Peyer's patch (tissue), 4 donors: Measurements from ENCODE around the gene PDE5A.

Source experiments
- POLR2A ChIP-seq, 2 donors: fragments of 450-650 bp; IDR thresholded peaks; one replicate each; pipeline ENCODE4 v1.5.1; 2017; ENCODE audit warnings: antibody characterized with exemption in 2 of 2, mild to moderate bottlenecking in 2 of 2, moderate library complexity in 2 of 2
- TF ChIP-seq, protein P1 (sequence below), 6 experiments: fragments of 450-650 bp in 4 of 6; fragments of 200-600 bp in 2 of 6; sonication (generic) in 1 of 6; IDR thresholded peaks; one replicate each; pipeline ENCODE4 v1.5.1; 2017 to 2019; ENCODE audit warnings: antibody characterized with exemption in 6 of 6, mild to moderate bottlenecking in 3 of 6, moderate library complexity in 1 of 6

DNA sequence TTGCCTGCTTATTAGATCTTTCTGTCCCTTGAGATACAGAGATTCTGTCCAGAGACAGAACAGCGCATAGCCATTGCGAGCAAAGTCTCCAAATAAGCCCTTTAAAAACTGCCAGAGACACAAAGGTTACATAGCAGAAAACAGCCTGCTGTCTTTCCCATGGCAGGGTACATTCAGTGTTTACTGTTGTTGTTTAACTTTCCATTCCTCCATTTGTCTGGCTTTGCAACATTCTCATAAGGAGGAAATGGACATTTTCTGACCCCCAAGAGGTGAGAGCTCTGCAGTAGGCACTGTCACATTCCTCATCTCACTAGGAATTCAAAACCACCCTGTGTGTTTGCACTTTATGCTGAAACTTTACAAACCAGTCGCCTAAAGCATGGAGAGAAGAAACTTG lies 48.3 kb downstream of the PDE5A start:
- no peak for TF ChIP-seq POLR2A (IDR thresholded peaks at IDR 0.05)
- TF ChIP-seq, protein P1, sequence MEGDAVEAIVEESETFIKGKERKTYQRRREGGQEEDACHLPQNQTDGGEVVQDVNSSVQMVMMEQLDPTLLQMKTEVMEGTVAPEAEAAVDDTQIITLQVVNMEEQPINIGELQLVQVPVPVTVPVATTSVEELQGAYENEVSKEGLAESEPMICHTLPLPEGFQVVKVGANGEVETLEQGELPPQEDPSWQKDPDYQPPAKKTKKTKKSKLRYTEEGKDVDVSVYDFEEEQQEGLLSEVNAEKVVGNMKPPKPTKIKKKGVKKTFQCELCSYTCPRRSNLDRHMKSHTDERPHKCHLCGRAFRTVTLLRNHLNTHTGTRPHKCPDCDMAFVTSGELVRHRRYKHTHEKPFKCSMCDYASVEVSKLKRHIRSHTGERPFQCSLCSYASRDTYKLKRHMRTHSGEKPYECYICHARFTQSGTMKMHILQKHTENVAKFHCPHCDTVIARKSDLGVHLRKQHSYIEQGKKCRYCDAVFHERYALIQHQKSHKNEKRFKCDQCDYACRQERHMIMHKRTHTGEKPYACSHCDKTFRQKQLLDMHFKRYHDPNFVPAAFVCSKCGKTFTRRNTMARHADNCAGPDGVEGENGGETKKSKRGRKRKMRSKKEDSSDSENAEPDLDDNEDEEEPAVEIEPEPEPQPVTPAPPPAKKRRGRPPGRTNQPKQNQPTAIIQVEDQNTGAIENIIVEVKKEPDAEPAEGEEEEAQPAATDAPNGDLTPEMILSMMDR (IDR thresholded peaks at IDR 0.05), result no peak
